Activated T-cell treated with anti-CD3 and anti-CD28 coated beads for 1 hour (primary cell): ENCODE measurements around the gene ZNF775.

Experiments used
- DNase-seq: peaks from one replicate; pipeline ENCODE4 v3.0.0-alpha.2; 2020; ENCODE audit warnings: low read depth

ZNF775 gene

GRCh38 chr7:150378853-150379440, at the start of gene ZNF775:
TSS of gene ZNF775 (plus strand) at chr7:150379330. CDS start at chr7:150388471, 9,141 bp downstream.
- DNase-seq, result peak; percentile 87

- no peak for DNase-seq
Measured at GRCh38 chr7:150329331-150330120, 49.6 kb upstream of the ZNF775 start.

GRCh38 chr7:150330211-150330885, 48.8 kb upstream of the ZNF775 start:
- DNase-seq, result no peak

GRCh38 chr7:150332852-150333635, 46.1 kb upstream of the ZNF775 start:
- no peak for DNase-seq

DNA sequence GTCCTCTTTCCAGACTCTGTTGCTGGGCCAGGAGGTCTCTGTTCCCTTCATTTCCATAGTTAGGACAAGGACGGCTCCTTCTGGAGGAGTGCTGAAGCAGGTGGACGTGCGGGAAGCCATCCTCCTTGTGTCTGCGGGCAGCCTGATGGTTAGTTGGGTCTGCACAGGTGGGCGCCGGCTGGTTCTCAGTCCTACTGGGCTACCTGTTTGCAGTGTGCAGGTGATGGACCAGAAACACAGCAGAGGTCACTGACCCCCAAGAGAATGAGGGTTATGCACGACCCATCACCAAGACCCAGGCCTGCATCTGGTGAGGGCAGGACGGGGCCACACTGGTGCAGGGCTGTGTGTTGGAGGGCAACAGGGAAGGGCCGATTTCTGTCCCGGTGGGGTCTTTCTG, 45.5 kb upstream of the ZNF775 start:
- no peak for DNase-seq

- DNase-seq, result no peak
Measured at GRCh38 chr7:150334108-150334507, 45.0 kb upstream of the ZNF775 start.

GRCh38 chr7:150335108-150335773, 43.9 kb upstream of the ZNF775 start:
- no peak for DNase-seq

DNA sequence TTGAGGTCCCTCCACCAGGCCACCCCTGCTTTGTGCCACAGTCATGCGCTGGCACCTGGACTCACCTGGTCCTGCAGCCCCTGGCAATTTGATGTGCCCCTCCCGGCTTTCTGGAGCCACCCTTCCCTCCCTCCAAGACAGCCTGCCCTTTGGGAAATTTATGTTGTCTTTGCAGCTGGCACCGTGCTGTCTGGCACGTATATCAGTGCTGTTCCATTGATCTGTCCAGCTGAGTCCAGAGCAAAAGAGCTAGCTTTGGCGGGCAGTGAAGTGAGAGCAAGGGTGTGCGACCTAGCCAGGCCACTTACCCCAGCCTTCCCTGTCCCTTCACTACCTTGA, 43.4 kb upstream of the ZNF775 start:
- no peak for DNase-seq

GRCh38 chr7:150336746-150337145, 42.4 kb upstream of the ZNF775 start:
- DNase-seq, result no peak

DNA sequence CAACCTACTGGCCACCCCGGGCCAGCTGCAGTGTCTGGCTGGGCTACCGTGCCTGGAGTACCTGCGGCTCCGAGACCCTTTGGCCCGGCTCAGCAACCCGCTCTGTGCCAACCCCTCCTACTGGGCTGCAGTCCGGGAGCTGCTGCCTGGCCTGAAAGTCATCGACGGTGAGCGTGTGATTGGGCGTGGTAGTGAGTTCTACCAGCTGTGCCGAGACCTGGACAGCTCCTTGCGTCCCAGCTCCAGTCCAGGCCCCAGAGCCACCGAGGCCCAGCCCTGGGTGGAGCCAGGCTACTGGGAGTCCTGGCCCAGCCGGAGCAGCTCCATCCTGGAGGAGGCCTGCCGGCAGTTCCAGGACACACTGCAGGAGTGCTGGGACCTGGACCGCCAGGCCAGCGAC, 42.0 kb upstream of the ZNF775 start:
- DNase-seq, result no peak

DNA sequence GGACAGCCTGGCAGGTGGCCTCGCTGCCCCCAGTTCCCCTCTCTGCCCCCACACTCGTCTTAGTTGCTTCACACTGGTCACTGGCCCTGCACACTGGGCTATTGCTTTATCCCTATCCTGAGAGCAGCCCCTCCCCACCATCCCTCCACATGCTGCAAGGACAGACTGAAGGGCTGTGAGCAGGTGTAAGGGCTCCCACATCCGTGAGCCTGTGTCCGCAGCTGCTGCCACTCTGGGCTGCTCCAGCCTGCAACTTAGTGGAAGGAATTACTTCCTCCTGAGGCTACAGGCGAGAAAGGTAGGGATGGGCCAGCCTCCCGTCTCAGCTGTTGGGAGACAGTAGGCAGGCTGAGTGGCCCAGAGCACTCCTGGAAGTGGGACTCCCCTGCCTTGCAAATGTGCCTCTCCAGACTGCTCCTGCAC, 41.5 kb upstream of the ZNF775 start:
- no peak for DNase-seq

DNA sequence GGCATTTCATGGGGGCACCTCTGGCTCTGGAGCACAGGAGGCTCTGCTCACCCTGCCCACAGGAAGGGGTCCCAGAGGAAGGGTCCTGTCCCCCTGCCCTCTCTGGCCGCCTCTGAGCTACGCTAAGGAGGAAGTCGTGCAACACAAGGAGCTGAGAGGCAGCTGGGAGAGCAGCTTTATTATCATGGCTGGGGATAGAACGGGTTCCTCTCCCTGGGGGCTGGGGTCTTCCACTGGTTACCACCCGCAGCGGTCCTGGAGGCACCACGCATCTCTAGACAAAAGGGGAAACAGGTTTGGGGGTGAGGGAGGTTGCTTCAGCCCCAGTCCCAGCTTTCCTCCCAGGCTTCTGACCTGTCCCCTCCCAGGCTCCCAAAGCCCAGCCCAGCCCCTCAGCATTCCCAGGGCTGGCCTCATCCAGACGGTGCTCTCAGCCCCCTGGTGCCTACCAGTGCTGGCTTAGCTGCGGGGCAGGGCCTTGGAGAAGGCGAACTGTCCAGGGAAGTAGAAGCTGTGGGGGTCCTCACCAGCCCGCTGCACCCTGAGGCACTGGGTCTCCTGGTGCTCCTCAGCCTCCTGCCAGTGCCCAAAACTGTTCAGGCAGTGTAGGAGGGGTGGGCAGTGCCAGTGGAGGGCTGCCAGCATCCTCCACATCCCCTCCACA, 40.8 kb upstream of the ZNF775 start:
- DNase-seq, result no peak

DNA sequence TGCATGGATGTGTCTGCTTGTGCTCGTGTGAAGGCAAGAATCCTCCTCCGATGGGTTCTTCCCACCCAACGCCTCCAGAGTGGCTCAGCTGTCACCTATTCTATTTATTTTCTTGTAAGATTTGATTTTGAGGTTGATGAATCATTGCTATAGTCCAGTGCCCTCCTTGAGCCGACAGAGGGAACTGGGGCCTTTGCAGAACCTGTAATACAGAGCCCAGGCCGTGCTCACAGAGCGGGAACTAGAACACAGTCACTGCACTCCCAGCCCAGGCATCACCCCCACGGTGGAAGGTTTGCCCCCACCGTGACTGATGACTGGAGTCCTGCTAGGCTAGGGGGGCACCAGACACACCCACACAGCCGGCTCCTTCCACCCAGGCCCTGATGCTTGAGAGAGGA, 39.7 kb upstream of the ZNF775 start:
- no peak for DNase-seq

- DNase-seq, result no peak
Measured at GRCh38 chr7:150340024-150340749, 38.9 kb upstream of the ZNF775 start.

- DNase-seq, result no peak
Measured at GRCh38 chr7:150340875-150341262, 38.3 kb upstream of the ZNF775 start.

DNA sequence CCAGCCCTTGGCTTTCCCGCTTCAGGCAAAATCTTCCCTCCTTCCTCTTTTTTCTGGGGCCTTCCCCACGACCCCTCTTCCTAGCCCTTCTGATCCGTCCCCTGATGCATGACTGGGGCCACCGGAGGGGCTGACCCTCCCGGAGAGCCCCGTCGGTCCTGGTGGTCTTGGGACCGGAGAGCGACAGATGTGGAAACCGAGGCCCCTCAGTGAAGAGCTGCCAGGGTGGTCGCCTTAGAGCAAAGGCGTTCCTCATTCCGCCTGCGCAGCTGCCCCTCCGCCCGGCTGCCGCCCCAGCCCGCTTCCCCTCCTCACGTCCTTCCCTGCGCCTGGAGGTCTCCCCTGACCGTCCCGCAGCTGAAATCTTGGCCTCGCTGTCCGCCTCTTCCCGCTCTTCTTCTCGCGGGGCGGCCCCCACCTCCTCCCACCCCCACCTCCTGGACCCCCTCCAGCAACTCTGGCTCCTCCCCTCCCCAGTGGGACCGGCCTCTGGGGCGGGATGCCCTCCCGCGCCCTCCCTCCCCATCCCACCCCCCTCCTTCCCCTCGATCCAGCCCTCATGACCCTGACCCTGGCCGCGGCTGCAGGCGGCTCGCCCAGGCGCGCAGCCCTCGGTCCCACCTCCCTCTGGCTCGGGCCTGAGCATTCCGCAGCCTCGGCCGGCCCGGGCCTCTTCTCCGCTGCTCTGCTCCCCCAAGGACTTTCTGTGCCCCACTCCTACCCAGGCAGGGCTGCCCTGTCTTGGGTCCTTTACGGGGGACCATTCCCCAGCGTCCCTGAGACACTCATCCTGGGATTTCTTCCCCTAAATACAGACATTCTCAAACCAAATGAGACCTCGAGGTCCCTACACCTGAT, 37.6 kb upstream of the ZNF775 start, which contains the start of gene RARRES2:
TSS of gene RARRES2 (minus strand) at position 367 of the 858 bp plus-strand sequence. CDS start 1,020 bp downstream, outside the sequence.
- no peak for DNase-seq

DNA sequence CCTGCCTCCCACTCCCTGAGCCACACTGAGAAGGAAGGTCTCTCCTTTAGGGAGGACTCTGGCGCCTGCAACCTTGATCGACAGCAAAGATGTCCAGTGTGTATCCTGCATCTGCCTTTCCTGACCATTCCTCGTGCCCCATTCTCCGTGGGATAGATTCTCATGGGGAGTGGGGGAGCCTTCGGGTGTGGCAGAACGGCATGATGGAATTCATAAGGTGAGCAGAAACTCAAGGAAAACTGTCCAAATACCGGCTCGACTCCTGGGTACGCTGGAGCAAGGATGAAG, 37.1 kb upstream of the ZNF775 start:
- no peak for DNase-seq

DNA sequence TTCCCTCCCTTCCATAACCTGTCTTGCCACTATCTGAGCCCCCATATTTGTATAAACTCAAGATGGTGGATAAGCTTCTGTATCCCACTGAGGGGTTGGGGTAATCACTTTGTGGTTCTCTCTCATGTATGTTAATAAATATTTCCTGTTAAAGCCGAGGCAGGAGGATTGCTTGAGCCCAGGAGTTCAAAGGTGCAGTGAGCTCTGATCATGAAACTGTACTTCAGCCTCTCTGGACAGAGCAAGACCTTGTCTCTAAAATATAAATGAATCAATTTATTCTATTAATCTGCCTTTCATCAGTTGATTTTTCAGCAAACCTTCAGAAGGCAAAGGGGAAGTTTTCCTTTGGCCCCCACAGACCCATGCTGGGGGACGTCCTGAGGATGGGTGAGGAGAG, 35.9 kb upstream of the ZNF775 start:
- no peak for DNase-seq

GRCh38 chr7:150344299-150344698, 34.8 kb upstream of the ZNF775 start:
- no peak for DNase-seq

- no peak for DNase-seq
Measured at GRCh38 chr7:150345012-150345411, 34.1 kb upstream of the ZNF775 start.
